Breast epithelium (tissue), 3 donors: Measurements from ENCODE around the gene TEF.

ENCODE experiments used
- POLR2A ChIP-seq: fragments of 450-650 bp; IDR thresholded peaks from one replicate; pipeline ENCODE4 v1.6.1; 2016; ENCODE audit warnings: antibody characterized with exemption, mild to moderate bottlenecking, moderate library complexity
- POLR2AphosphoS5 ChIP-seq, 3 donors: sonication (generic); formaldehyde crosslinking; IDR thresholded peaks; one replicate each; pipeline ENCODE4 v1.6.1; 2017; ENCODE audit warnings: antibody characterized with exemption in 3 of 3
- TF ChIP-seq, protein P1 (sequence below), 3 donors: fragments of 450-650 bp; IDR thresholded peaks; one replicate each; pipeline ENCODE4 v1.5.1; 2016 to 2017; ENCODE audit warnings: antibody characterized with exemption in 3 of 3, mild to moderate bottlenecking in 3 of 3, moderate library complexity in 3 of 3

DNA sequence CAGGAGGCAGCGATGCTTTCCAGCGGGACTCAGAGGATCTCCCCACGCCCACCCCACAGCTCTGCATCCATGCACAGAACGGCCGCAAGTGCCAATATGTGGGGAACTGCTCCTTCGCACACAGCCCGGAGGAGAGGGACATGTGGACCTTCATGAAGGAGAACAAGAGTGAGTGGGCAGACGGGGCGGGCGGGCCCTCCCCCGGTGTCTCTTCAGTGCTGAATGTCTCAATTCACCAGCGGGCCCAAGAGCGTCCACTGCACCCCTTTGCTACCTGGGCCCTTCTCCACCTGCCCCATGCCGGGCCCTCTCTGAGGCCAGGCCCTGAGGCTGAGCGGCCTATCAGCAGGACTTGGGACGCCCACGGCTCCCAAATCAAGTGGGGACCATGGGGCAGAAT is 25.8 kb upstream of the TEF start:
- TF ChIP-seq, protein P1, sequence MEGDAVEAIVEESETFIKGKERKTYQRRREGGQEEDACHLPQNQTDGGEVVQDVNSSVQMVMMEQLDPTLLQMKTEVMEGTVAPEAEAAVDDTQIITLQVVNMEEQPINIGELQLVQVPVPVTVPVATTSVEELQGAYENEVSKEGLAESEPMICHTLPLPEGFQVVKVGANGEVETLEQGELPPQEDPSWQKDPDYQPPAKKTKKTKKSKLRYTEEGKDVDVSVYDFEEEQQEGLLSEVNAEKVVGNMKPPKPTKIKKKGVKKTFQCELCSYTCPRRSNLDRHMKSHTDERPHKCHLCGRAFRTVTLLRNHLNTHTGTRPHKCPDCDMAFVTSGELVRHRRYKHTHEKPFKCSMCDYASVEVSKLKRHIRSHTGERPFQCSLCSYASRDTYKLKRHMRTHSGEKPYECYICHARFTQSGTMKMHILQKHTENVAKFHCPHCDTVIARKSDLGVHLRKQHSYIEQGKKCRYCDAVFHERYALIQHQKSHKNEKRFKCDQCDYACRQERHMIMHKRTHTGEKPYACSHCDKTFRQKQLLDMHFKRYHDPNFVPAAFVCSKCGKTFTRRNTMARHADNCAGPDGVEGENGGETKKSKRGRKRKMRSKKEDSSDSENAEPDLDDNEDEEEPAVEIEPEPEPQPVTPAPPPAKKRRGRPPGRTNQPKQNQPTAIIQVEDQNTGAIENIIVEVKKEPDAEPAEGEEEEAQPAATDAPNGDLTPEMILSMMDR (IDR thresholded peaks at IDR 0.05) = no peak
- TF ChIP-seq POLR2A = no peak
- no peak for TF ChIP-seq POLR2AphosphoS5 (IDR thresholded peaks at IDR 0.05)
